ENCODE measurements around the gene PMM2.

The PMM2 gene

GRCh38 chr16:8851761-8852403 is 54.2 kb downstream of the PMM2 start:
- no peak for DNase-seq (ENCODE audit: low read depth)

GRCh38 chr16:8852534-8852933 is 54.9 kb downstream of the PMM2 start:
- DNase-seq (ENCODE audit: low read depth), result no peak

DNA sequence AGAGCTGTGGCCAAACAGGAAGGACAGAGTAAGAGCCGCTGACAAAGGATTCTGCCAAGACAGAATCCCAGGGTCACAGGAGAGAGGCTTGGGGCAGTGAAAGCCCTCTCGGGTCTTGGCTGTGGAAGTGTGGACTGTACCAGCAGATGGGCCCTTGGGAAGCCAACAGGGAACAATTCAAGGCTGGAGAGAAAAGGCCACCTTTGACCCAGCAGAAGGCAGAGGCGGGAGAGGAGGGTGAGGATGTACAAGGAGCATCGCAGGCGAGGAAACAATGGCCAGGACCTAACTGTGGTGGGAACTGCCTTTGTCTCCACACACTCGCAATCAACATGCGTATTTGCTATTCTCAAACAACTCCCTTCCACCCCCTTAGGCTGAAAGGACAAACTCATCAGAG is 55.5 kb downstream of the PMM2 start:
- DNase-seq (ENCODE audit: low read depth), result no peak

DNA sequence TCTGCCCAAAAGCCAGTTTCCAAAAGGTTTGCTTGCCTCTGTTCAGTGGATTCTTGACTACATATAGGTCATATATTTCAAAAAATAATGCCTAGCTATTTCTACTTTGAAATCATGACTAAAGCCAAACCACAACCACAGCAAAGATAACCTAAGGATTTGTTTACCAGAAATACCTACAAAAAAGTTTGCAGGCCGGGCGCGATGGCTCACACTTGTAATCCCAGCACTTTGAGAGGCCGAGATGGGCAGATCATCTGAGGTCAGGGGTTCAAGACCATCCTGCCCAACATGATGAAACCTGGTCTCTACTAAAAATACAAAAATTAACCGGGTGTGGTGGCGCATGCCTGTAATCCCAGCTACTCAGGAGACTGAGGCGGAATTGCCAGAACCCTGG is 56.0 kb downstream of the PMM2 start:
- DNase-seq (ENCODE audit: low read depth), result no peak

- DNase-seq (ENCODE audit: low read depth), result no peak
Observed at GRCh38 chr16:8854298-8854948, 56.8 kb downstream of the PMM2 start.

- no peak for DNase-seq (ENCODE audit: low read depth)
Observed at GRCh38 chr16:8855051-8855786, 57.6 kb downstream of the PMM2 start.

DNA sequence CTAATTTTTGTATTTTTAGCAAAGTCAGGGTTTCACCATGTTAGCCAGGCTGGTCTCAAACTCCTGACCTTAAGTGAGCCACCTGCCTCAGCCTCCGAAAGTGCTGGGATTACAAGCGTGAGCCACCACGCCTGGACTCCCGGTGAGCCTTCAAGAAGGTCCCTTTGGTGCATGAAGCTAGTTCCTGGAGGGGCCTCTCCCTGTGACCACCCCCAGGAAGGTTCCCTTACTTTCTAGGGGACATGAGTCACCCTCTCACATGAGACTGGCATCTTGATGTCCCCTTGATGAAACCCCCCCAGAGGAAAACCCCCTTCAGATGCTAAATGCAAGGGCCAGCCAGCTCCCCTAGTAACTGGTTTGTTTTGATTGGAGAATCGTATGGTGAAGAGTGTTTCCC is 58.3 kb downstream of the PMM2 start:
- no peak for DNase-seq (ENCODE audit: low read depth)

GRCh38 chr16:8858994-8859912 is 61.6 kb downstream of the PMM2 start:
- no peak for DNase-seq (ENCODE audit: low read depth)

DNA sequence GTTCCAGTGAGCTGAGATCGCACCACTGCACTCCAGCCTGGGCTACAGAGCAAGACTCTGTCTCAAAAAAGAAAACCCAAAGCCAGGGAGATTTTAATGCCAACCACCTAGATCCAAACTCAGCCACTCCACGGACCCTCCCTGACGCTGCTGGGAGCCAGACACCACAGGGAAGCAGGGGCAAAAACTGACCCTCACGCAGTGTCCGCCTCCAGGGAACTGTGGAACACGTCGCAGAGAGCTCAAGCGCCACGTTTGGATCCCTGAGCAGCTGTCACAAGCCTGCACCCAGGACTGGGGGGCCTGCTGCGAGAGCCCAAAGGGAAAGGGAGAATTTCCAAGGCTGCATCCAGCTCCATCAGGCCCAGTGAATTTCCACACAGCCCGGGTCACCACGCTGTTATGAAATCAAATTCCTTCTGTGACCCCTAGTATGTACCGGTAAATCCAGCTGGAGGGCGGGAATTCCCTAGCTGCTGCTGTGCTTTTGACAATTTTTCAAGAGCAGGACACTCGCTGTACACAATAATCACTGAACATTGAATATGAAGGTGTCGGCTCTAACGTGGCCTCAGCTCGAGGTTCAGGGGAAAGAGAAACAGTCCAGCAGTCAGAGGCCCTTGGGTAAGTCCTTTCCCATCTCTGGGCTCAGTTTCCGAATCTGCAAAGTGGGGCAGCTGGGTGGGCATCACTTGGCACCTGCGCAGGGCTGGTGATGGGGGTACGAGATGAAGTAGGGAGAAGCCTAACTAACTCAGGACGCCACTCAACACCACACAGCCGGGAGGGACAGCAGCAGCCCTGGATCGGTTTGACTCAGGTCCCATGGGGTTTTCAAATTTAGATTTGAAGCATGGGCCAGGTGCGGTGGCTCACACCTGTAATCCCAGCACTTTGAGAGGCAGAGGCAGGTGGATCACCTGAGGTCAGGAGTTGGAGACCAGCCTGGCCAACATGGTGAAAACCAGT is 62.6 kb downstream of the PMM2 start:
- no peak for DNase-seq (ENCODE audit: low read depth)

DNA sequence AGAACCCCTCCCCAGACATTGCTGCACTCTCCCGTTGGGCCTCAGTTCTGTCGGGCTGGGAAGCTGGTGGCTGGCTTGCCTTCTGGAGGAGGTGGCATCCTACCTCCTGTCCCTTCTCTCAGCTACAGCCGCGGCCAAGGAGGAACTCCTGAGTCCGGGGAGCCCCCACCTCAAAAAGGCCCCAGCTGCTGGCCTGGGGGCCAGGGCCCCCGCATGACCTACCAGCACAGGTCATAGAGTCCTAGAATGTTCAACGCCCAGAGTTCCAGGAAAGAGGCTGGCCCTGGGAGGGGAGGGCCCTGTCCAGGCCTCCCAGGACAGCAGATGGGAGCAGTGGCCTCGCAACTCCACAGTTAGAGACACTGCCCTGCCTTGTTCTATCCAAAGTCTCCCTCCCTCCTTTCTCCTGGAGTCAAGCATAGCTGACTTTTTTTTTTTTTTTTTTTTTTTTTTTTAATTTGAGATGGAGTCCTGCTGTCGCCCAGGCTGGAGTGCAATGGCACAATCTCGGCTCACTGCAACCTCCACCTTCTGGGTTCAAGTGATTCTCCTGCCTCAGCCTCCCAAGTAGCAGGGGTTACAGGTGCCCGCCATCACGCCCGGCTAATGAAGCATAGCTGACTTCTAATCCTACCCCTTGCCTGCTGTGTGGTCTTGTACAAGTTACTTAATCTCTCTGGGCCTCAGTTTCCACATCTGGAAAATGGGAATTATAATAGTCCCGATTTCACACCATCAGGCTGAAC is 64.1 kb downstream of the PMM2 start:
- DNase-seq (ENCODE audit: low read depth), result no peak

- DNase-seq (ENCODE audit: low read depth), result no peak
Observed at GRCh38 chr16:8862309-8863130, 64.9 kb downstream of the PMM2 start.

DNA sequence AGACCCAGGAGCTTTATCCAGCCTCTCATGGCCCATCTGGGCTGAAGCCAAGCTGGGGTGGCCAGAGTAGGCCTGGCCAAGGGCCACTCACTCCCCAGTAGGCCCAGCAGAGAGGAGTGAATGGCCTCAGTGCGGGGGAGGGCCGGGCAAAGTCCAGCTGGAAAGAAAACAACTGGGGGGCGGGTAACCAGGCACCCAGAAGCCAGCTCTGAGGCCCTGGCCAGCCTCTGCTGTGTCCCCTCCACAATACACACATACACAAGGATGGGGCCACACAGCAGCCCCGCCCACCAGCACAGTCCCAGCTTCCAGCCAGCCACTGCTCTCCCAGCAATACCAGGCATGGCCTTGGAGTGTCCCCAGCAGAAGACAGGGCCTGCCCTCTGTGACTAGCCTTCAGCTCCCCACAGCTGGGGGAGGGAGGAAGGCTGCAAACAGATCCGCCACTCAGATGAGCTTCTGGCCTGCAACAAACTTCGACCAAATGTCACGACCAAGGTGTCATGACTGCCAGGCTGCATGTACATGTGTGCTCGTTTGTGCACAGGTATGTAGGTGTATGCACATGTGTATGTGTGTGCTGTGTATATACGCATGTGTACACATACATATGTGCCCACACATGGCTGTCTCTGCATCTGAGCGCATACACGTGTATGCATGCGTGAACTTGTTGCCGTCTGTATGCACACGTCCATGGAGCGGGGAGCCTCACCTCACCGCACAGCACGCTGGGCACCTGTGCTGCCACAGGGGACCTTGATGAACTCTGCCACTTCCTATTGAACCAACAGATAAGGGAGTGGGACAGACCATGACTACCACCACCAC is 66.2 kb downstream of the PMM2 start:
- DNase-seq (ENCODE audit: low read depth), result no peak

DNA sequence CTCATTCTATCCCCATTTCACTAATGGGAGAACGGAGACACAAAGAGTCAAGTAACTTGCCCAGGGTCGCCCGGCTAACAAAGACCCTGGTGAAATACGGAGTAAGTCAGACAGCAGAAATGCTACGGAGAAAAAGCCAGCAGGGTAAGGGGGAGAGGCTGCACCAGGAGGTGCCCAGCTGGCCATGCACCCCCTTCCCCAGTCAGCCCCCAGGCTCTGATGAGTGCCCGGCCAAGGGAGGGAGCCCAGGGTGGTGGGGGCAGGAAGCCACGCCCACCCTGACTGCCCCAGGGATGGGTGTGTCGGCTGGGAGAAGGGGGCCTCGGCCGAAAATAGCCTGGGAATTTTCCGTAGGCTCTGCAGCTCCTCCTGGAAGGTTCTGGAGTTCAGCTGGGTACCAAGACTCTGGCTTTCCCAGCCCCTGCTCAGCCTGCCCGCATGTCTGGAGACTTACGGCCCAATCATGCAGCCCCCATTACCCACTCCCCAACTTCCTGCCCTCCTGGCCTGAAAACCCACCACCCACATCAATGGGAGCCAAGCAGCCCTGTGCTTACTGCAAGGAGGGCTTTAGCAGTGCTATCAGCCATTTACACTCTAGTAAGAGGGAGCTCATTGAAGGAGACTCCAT is 67.0 kb downstream of the PMM2 start:
- no peak for DNase-seq (ENCODE audit: low read depth)

- no peak for DNase-seq (ENCODE audit: low read depth)
Observed at GRCh38 chr16:8865145-8865882, 67.7 kb downstream of the PMM2 start.

DNA sequence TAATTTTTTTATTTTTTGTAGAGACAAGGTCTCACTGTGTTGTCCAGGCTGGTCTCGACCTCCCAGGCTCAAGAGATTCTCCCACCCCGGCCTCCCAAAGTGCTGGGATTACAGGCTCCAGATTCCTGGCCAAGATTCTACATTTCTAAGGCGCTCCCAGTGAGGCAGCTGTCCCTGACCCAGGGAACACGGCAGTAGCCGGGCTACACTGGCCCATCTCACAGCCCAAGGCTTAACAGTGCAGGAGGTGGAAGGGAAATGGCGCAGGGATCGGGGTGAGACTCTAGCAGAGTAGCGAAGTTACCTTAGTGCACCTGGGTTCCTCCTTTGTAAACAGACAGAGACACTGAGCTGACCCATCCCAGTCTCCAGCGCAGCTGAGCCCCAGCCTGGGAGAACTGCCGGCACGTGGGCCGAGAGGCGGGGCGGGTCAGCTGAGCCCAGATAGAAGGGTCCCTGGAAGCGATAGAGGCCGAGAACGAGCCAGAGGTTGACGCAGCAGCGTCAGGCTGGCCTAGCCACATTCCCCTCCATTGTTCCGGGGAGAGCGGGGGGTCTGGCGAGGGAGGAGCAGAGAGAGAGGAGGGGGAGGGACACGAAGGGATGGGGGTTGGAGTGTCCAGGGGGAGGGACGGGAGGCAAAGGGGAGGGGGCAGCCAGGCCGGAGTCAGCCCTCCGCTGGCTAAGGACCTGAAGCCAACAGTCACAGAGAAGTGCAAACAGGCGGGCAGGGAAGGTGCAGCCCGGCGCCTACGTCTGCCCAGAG is 68.7 kb downstream of the PMM2 start:
- DNase-seq (ENCODE audit: low read depth), result no peak

DNA sequence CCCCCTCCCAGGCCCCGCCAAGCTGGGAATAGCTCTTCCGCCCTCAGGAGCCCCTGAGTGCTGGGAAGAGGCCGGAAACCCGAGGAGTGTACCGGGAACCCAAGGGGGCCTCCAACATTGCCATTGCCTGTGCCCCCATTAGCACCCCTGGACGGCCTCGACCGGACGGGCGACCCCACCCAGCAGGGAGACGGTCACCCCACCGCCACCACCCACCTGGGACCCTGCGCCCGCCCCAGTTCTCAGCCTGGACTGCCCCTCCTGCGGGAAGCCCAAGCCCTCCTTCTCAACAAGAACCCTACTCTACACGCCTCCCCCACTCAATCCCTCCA is 69.2 kb downstream of the PMM2 start:
- no peak for DNase-seq (ENCODE audit: low read depth)

Measured in stimulated activated CD8-positive, alpha-beta memory T cell treated with anti-CD3 and anti-CD28 coated beads, Interleukin-12 subunit alpha, Interleukin-12 subunit beta, amount 100 ng/mL, for 4 hours (primary cell).